HepG2 (cell line): ENCODE results near the gene PFKFB2. TPM values are rescaled to one million over a fixed set of nuclear protein-coding genes. Genes with fewer than 3 reads are reported as not detected.

Source experiments
- AHDC1 ChIP-seq: sonication (generic); formaldehyde crosslinking; IDR thresholded peaks from 2 replicates; pipeline ENCODE4 v1.5.1; 2020; ENCODE audit warnings: mild to moderate bottlenecking, missing genetic modification reagents, borderline replicate concordance
- ARID5B ChIP-seq: IDR thresholded peaks from 2 replicates; pipeline ENCODE4 v1.4.0; 2020; ENCODE audit warnings: mild to moderate bottlenecking, missing genetic modification reagents
- HIC2 ChIP-seq: sonication (generic); formaldehyde crosslinking; IDR thresholded peaks from 2 replicates; pipeline ENCODE4 v1.9.0; 2022; ENCODE audit warnings: low read depth, missing genetic modification reagents
- MNT ChIP-seq: fragments of 450-650 bp; IDR thresholded peaks from 2 replicates; pipeline ENCODE4 v1.6.1; 2016
- NAIF1 ChIP-seq: sonication (generic); formaldehyde crosslinking; IDR thresholded peaks from 2 replicates; pipeline ENCODE4 v1.5.0; 2020; ENCODE audit warnings: mild to moderate bottlenecking, missing genetic modification reagents, borderline replicate concordance
- polyA plus RNA-seq, 8 experiments: library from polyadenylated mRNA; depleted of rRNA in 3 of 8; stranded (reverse) in 7 of 8; unstranded in 1 of 8; fragments of >200 nt; fragmentation: Illumina TruSeq in 4 of 8; extraction: Trizol in 4 of 8; gene quantifications; 2 replicates each; pipeline versions ENCODE4 v1.2.1 to v1.2.3, GENCODE V29; 2011 to 2016; ENCODE audit warnings: low read depth in 4 of 8, missing spikeins in 1 of 8, mixed read lengths in 1 of 8; ENCODE audit not compliant: insufficient read depth in 1 of 8
- total RNA-seq, 5 experiments: library from RNA; depleted of rRNA; stranded (reverse); fragments of >200 nt; fragmentation: Illumina TruSeq; extraction: Trizol; gene quantifications; 2 replicates each; pipeline ENCODE4 v1.2.3, GENCODE V29; 2016; ENCODE audit warnings: low read depth in 1 of 5
- TF ChIP-seq, protein P1 (sequence below): sonication (generic); formaldehyde crosslinking; IDR thresholded peaks from 2 replicates; pipeline ENCODE4 v1.9.0; 2022; ENCODE audit warnings: missing genetic modification reagents, mild to moderate bottlenecking, borderline replicate concordance

PFKFB2 gene
- total and polyA plus RNA-seq, 2 of the 13 experiments (the other 11 are each of a cell fraction or from before 2014, with no cell fraction given): 4.6 to 10.6 TPM

- TF ChIP-seq MNT: no peak
- 0 out of 2 replicates have a peak, but pooled peaks have one; percentile 32 for TF ChIP-seq HIC2 (CRISPR knock-in tag)
- 0 out of 2 replicates have a peak, but pooled peaks have one; percentile 51 for TF ChIP-seq NAIF1
- TF ChIP-seq, protein P1, sequence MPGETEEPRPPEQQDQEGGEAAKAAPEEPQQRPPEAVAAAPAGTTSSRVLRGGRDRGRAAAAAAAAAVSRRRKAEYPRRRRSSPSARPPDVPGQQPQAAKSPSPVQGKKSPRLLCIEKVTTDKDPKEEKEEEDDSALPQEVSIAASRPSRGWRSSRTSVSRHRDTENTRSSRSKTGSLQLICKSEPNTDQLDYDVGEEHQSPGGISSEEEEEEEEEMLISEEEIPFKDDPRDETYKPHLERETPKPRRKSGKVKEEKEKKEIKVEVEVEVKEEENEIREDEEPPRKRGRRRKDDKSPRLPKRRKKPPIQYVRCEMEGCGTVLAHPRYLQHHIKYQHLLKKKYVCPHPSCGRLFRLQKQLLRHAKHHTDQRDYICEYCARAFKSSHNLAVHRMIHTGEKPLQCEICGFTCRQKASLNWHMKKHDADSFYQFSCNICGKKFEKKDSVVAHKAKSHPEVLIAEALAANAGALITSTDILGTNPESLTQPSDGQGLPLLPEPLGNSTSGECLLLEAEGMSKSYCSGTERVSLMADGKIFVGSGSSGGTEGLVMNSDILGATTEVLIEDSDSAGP (CRISPR knock-in tag): peak; percentile 91; the same call in 1 of the 2 replicates
- TF ChIP-seq ARID5B (CRISPR knock-in tag): no peak
- TF ChIP-seq AHDC1 (CRISPR knock-in tag): peak; percentile 31; the same call in 1 of the 2 replicates
Observed at GRCh38 chr1:207051191-207051943, 1.7 kb upstream of the PFKFB2 start, which contains the start of gene YOD1 (continued).
